NCI-H1092 (cell line): ENCODE data around the gene RRP1B.
"Not testable (repeated sequence)": the region's sequence is repeated elsewhere in the genome, so short reads cannot be mapped to it uniquely, and the experiment has no call there.

ENCODE experiments used
- DNase-seq: peaks from one replicate; lab custom pipeline; 2025; lab: John Stamatoyannopoulos, UW

The RRP1B gene

DNA sequence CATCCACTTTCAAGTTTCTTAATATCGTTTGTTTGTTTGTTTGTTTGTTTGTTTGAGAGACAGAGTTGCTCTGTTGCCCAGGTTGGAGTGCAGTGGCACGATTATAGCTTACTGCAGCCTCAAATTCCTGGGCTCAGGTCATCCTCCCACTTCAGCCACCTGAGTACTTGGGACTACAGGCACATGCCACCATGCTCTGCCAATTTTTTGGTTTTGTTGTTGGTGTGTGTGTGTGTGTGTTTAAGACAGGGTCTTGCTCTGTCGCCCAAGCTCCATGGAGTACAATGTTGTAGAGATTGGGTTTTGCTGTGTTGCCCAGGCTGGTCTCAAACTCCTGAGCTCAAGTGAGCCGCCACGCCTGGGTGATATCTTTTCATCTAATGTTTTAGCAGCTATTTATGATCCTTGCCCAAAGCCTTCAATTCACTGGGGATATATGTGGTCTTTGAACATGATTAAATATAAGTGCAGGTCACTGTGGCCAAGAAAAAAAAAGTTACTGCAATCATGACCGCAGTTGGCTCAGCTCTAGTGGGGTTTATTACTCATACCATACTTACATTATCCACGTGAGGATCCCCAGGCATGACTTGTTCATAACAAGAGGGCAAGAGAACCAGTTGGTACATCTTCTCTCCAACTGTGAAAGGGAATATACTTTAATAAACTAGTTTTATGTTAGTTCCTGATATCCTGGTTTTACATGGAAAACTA lies 8.0 kb downstream of the RRP1B start:
- no peak for DNase-seq

GRCh38 chr21:43669828-43670605 lies 10.7 kb downstream of the RRP1B start:
- DNase-seq = no peak

DNA sequence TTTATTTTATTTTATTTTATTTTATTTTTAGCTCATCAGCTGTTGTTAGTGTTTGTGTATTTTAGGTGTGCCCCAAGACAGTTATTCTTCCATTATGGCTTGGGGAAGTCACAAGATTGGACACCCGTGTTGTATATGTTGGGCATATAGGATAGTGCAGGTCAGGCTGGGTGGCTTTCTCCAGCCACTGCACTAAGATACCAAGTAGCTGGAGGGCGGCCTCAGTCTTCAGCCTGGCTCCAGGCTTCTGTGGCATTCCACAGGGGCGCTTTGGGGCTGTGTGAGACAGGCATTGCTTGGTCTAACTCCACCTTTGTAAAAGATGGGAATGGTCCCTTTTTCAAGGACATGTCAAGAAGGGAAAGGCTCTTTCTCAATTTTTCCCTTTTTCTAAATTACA lies 16.5 kb downstream of the RRP1B start:
- no peak for DNase-seq

DNA sequence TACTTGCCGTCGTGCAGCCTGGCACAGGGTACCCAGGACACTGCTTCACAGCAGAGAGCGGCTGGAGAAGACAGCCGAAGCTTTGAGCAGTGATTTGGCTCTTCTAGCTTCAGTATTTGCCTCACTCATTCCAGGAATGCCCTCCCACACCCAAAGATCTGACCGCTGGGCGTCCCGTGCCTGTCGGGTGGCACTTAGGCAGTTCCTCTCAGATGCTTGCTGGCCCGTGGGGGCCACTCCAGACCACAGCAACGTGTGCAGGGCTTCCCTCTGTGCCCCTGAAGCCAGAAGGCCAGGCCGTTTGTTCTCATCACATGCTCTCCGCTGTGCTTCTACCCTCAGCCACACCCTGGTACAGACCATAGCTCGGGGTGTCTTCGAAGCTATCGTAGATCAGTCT lies 17.0 kb downstream of the RRP1B start:
- DNase-seq = no peak

DNA sequence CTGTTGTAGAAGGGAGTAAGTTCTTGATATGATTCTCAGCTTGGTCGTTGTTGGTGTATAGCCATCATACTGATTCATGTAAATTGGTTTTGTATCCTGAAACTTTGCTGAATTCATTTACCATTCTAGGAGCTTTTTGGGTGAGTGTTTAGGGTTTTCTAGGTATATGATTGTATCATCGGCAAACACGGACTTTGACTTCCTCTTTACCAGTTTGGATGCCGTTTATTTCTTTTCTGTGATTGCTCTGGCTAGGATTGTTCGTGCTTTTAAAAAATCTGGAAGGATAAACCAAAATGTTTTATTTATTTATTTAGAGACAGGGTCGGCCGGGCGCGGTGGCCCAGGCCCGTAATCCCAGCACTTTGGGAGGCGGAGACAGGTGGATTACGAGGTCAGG lies 20.6 kb downstream of the RRP1B start:
- no peak for DNase-seq

DNA sequence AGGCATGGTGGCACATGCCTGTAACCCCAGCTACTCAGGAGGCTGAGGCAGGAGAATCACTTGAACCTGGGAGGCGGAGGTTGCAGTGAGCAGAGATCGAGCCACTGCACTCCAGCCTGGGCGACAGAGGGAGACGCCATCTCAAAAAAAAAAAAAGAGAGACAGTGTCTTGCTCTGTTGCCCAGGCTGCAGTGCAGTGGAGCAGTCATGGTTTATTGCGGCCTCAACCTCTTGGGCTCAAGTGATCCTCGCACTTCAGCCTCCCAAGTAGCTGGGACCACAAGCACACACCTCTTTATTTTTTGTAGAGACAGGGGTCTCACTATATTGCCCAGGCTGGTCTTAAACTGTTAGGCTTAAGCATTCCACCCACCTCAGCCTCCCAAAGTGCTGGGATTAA lies 21.1 kb downstream of the RRP1B start:
- DNase-seq = not testable (repeated sequence)

- no peak for DNase-seq
These were observed 22.3 kb downstream of the RRP1B start for GRCh38 chr21:43681650-43682049.

DNA sequence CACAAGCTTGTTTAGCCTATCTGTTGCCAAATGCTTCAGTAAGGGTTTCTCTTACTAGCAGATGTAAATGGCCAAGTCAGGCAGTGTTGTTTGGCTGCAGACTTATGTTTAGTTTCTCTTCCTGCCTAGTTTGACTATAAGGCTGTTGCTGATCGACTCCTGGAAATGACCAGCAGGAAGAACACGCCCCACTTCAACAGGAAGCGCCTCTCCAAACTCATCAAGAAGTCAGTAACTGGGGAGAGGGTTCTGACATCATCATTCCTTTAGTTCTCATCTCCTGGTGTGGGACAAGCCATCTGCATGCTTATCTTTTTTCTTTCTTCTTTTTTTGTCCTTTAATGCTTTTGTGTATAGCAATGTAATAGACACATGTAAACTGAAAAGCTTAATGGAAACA lies 25.1 kb downstream of the RRP1B start:
- DNase-seq = no peak

DNA sequence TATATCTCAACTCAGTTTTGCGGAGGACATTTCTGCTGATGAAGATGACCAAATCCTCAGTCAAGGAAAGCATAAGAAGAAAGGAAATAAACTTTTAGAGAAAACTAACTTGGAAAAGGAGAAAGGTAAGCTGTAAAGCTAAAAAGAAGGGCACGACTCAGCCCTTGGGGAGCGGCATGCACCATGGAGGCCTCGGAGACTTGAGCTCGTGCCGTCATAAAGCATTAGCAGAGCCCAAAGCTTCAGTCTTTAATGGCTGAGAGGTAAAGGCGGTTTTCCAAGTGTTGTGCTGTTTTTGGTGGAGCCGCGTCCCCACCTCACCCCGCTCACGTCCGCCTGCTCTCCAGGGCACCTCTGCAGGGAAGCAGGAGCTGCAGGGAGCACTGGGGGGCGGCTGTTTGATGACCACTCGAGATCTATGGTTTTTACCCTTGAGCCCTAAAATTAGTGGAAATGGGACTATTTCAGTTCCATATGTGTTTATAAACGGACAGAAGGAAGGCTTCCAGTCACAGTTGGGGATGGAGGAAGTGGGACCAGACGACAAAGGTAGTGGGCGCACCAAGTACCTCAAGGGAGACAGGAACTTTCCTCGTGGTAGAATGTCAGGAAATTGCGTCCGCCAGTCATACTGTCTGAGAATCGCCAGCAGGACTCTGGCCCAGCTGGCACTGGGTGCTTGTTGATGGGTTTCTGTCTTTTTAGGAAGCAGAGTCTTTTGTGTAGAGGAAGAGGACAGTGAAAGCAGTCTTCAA lies 27.6 kb downstream of the RRP1B start:
- no peak for DNase-seq

DNA sequence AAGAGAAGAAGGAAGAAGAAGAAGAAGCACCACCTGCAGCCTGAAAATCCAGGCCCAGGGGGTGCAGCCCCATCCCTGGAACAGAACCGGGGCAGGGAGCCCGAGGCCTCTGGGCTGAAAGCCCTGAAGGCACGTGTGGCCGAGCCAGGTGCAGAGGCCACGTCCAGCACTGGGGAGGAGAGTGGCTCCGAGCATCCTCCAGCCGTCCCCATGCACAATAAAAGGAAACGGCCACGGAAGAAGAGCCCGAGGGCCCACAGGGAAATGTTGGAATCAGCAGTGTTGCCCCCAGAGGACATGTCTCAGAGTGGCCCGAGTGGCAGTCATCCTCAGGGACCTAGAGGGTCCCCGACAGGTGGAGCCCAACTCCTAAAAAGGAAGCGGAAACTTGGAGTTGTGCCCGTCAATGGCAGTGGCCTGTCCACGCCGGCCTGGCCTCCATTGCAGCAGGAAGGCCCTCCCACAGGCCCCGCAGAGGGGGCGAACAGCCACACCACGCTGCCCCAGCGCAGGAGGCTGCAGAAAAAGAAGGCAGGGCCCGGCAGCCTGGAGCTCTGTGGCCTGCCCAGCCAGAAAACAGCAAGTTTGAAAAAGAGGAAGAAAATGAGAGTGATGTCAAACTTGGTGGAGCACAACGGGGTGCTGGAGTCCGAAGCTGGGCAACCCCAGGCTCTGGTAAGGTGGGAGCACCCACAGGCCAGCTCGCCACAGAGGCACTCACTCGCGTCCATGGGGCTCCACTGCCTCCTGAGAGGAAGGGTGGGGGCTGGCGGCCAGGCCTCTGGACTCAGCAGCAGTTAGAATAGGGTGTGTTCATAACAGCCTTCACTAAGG lies 28.4 kb downstream of the RRP1B start:
- DNase-seq = no peak

DNA sequence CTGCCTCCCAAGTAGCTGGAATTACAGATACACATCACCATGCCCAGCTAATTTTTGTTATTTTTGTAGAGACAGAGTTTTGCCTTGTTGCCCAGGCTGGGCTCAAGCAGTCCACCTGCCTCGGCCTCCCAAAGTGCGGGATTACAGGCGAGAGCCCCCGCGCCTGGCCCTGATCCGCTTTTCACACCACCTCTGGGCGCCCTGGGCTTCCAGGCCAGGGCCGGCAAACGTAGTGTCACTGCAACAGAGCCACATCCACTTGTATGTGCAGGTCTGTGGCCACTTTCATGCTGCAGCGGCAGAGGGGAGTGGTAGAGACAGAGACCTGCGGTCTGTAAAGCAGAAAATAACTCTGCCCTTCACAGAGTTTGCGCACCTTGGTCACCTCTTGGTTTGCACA lies 29.5 kb downstream of the RRP1B start:
- DNase-seq = no peak

DNA sequence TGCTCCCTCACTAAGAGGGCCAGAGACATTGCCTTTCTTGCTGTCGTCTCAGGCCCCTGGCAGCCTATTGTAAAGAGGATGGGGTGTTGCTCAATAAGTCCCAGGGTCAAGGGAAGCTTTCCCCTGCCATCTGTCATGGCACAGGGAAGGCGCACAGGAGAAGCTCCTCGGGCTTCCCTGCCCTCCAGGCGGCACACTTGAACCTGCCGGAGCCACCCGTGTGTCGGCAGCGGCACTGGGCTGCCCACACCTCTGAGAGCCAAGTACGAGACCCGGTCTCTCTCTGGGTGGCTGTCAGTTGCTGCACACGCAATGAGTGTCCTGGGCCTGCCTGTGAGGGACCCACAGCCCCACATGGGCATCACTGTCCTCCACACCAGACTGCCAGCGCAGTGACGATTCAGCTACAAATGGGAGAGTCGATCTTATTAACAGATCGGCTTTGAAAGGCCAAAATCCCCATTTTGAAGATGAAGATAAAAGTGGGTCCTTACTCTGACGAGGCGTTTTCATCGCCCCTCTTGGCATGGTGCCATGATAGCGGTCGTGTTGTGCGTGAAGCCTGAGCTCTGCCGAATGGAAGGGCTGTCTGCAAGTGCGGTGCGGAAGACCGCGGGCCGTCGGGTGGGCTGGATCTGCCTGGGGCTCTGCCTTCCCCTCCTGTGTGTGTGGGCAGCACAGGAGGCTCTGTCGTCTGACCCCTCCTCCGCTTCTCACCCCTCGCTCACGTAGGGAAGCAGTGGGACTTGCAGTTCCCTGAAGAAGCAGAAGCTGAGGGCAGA lies 30.4 kb downstream of the RRP1B start:
- no peak for DNase-seq

GRCh38 chr21:43690346-43690745 lies 31.0 kb downstream of the RRP1B start:
- no peak for DNase-seq

DNA sequence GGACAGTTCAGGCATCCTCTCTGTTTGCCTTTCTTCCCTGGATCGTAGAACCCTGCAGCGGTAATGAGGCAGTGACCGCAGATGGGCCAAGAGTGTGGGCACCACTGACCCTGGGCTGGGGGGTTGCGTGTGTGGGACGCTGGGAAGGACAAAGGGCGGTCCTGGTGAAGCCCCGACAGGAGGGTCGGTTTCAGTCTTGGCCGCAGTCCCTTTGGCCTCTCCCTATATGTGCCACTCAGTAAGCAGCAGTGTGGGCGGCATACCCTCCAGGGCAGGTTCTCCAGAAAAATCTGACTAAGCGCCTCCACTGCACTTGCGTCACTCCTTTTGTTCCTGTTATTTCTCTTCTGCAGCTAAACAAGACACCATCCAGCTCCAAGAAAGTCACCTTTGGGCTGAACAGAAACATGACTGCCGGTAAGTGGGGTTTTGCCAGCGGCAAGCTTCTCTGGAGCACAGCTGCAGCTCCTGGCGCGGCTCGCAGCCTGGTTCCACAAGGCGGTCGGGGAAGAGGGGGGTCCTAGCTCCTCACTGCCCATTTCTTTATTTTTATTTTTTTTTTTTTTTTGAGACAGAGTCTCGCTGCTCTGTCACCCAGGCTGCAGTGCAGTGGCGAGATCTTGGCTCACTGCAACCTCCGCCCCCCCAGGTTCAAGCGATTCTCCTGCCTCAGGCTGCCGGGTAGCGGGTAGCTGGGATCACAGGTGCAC lies 31.9 kb downstream of the RRP1B start:
- no peak for DNase-seq

- DNase-seq = no peak
These were observed 32.4 kb downstream of the RRP1B start for GRCh38 chr21:43691801-43692200.

- DNase-seq = no peak
These were observed 33.6 kb downstream of the RRP1B start for GRCh38 chr21:43692949-43693348.

DNA sequence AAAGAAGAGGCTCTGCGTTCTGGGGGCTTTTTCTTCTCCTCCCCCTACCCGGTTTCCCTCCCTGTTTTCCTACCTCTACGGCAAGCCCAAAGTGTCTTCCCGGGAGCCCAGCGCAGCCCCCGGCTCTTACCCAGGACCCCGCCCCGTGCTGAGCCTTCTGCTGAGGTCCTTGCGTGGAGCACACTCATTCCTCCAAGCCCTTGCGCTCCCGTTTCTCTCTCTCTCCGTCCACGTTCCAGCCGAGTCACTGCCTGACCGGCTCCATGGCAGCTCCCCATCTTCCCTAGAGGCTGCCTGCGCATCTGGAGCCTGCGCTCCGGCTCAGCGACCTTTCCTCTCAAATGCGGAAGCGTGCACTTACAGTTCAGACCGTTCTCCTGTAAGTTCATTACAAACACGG lies 34.6 kb downstream of the RRP1B start:
- DNase-seq = no peak

GRCh38 chr21:43694437-43695079 lies 35.2 kb downstream of the RRP1B start:
- no peak for DNase-seq

GRCh38 chr21:43696214-43696613 lies 36.9 kb downstream of the RRP1B start:
- DNase-seq = no peak
